SHP77 (cell line): ENCODE results near the gene POLE.

Experiments
- DNase-seq, 2 experiments: peaks; one replicate each; lab custom pipeline; 2025; lab: John Stamatoyannopoulos, UW

Gene POLE

DNA sequence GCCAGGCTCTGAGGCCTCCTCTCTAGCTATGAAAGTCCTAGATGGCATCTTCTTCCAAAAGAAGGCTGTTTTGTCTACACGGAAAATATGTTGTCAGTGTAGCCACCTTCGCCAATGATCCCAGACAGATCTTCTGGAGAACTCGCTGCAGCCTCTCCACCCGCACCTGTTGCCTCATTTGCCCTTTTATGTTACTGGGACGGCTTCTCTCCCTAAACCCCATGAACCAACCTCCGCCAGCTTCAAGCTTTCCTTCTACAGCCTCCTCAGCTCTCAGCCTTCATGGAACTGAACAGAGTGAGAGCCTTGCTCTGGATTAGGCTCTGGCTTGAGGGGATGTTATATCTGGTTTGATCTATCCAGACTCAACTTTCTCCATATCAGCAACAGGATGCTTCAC, 57.8 kb downstream of the POLE start:
- no peak for DNase-seq

DNA sequence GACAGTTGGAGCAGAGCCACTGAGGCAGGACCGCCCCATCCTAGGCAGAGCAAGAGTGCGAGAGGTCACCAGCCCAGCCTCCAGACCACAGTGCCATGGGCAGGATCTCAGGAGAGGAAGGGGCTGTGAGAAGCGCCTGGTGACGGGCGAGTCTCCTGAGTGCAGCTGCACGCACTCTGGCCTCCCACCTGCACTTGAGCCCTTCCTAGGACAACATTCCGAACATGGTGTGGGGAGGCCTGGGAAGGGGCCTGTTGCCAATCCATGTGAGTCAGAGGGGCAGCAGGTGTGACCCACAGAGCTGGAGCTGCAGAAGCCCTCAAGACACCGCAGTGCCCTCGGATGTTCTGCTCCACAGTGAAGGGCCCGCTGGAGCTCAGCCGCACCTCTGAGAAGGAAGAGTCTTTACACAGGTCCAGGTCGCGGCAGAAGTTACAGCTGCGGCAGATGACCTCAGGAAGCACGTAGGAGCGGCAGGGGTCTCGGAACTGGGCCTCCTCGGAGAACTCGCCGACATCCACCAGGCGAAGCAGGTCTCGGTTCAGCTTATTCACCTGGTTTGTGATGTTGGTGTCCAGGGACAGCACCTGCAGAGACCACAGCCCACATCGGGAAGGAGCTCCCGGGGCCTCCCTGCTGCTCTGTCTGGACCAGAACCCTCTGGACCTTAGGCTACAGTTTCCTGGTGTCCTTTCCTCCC, 61.3 kb downstream of the POLE start:
- no peak for DNase-seq

DNA sequence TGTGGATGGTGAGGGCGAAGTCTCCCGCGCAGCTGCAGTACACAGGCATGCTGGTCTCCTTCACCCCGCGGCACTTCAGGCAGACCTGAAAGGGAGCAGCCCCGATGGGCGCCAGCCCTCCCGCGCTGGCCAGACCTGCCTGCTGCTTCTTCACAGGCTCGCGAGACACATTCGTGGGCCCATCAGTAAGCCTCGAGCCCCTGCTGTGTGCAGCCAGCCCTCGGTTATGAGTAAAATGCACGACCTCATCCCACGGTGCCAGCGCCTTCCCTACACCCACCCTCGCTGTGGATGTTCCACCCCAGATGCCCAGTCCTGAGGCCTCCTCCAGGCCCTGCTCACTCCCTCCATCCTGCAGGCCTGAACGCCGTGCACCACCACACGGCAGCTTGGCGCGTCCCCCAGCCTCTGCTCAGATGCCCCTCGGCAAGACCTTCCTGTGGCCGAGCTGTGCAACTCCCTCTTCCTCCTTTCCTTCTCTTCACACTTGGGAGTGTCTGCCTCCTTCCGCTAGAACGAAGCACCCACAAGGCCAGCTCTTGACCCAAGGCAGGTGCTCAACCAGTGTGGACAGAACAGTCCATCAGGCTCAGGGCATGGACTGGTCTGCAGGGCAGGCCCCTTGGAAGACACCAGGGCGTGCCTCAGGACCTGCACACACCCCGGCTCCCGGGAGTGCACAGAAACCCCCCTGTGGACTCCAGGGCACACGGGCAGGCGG, 62.1 kb downstream of the POLE start:
- no peak for DNase-seq

DNA sequence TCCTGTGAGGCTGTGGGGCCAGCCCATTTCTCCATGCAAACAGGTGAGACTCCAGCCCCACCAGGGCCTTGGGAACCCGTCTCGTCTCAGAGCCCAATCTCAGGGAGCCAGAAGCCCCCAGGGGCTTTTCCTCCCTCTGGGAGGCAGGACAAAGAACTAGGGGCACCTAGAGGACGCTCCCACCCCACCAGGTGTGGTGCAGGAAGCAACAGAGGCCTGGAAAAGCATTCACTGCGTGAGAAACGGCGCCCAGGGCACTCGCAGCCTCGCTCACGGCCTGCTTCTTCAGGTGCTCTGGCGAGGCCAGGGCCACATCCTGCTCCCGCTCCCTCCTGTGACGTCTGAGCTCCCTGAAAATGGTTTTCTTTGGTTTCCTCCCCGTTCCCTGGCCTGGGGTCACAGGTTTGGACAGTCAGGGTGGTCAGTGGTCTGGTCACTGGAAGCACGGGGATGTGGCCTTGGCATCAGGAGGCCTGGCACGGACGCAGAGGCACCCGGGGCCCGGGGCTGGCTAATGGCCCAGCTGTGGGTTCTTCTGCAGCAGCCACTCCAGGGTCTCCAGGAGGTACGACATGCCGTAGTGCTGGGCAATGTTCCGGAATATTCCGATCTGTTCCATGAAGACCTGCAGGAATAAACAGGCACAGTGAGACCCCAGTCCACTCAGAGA, 62.8 kb downstream of the POLE start:
- DNase-seq, result no peak

DNA sequence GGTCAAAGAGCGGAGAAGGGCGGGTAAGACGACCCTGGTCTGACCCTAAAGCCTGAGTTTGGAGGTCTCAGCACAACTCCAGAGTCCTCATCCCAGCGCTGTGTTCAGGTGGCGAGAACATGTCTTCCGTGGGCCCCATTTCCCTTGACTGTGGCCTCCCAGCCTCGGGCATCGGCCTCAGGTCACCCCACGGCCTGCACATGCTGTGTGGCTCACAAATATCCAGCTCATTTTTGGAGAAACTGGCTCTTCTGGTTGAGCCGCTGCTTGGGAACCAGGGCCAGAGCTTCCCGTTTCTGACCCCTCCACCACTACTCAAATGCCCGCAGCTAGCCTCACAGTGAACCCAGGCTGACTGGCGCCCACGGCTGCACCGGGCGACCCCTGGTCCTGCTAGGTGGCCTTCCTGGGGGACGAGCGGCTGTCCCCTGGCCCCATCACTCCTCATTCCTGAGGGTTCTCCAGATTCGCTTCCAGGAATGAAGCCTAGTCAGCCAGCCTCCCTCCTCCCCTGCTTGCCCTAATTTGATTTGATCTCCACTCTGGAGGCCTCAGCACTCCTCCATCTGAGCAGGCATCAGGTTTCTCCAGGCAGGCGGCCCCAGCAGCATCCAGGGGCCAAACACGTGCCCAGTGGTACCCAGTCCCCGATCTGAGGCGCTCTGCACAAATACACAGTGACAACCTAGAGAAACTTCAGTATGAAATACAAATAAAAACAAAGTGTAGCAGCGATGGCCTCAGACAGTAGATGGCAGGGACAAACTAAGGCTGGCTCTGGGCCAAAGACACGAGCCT, 63.9 kb downstream of the POLE start:
- DNase-seq, result no peak

DNA sequence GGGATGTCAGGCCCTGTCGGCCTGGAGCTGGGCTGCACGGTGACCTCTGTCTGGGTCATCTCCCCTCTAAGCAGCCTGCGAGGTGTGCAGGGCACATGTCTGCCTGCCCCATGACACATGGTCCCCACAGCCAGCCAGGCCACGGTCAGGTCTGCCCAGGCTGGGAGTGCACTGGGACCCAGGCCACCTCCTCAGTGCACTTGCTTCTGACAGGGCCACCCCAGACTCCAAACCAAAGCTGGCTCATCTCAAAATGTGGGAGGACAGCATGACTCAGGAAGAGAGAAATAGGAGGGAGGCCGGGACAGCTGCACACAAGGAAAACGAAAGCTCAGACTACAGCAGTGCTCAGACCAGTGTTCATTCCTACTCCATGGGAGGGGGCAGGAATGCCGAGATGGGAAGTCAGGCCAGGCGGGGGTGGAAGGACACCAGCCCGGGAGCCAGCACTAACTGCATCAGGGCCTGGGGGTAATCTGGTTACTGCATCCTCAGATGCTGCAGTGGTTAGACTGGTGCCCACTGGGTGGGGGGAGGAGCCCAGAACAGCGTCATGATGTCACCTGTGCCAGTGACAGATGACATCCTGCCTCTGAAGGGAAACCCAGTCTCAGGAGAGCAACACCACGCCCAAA, 64.6 kb downstream of the POLE start:
- DNase-seq, result peak; percentile 42 to 48

DNA sequence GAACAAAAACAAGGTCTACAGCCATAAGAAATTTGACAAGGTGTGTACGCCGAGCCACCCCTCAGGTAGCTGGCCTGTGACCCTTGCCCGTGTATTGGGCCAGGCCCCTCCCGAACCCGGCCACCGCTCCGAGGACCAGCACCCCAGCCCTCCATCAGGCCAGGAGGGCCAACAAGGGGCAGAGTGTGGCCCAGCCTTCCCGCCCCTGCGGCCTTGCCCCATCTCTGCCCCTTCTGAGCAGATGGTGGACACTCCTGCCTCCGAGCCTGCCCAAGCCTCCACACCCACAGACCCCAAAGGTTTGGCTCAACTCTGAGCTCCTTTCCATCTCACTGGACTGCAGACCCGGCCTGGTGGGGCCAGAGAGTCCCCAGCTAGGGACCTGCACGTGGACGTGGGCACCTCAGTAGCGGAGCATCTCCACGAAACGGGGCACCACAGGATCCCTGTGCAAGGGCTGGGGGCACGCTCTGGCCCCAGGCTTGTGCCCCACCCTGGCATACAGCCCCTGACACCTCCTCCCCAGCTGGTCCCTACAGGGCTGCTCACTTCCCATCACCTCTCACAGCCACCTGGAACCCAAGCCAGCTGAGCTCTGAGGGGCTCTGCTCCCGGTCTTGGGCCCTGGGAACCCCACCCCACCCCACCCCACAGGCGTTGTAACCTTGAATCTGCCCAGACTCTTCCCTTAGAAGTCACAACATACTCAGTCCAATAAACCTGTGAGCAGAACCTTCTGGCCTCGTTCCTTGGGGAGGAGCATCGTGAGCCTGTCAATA, 65.3 kb downstream of the POLE start:
- no peak for DNase-seq

DNA sequence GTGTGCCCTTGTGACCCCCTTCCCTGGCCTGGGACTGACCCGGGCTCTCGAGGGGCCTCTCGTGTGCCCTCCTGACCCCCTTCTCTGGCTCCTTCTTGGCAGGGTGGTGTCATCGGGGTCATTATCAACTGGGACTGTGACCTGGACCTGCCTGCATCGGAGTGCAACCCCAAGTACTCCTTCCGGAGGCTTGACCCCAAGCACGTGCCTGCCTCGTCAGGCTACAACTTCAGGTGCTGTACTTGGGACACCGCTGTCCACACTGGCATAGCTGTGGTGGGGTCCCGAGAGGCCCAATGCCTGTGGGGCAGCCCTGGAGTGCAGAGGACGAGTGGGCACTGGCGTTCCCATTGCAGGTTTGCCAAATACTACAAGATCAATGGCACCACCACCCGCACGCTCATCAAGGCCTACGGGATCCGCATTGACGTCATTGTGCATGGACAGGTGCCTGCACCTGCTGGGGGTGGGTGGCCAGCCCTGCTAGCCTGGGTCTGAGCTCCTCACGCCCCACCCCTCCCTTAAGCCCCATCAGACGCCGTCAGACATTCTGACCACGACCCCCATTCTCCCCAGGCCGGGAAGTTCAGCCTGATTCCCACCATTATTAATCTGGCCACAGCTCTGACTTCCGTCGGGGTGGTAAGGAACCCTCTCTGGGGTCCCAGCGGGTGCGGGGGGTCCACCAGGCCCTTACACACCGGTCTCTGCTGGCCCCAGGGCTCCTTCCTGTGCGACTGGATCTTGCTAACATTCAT, 66.1 kb downstream of the POLE start:
- peak; percentile 64 to 77 for DNase-seq

DNA sequence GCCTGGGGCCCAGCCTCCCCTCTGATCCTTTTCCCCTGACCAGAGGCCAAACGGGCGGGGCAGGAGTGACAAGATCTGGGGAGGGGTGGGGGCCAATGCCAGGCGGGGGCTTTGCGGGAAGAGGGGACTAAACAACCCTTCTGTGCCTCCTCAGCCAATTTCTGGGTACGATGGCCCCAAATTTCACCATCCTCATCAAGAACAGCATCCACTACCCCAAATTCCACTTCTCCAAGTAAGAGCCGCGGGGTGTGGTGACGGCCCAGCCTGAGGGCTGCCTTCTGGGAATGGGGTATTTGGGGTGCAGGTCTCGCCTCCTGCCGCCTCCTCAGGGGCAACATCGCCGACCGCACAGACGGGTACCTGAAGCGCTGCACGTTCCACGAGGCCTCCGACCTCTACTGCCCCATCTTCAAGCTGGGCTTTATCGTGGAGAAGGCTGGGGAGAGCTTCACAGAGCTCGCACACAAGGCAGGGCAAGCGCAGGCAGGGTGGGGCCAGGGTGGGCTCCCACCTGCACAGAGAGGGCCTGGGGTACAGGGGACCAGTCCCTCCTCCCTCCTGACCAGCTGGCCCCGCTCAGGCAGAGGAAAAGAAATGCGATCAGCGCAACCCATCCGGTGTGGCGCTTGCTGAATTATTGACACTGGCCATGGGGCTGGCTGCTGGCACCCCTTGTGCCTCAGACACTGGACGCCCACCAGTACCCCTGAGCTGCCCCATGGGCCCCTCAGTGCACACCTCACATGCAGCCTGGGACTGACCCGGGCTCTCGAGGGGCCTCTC, 66.8 kb downstream of the POLE start:
- no peak for DNase-seq

DNA sequence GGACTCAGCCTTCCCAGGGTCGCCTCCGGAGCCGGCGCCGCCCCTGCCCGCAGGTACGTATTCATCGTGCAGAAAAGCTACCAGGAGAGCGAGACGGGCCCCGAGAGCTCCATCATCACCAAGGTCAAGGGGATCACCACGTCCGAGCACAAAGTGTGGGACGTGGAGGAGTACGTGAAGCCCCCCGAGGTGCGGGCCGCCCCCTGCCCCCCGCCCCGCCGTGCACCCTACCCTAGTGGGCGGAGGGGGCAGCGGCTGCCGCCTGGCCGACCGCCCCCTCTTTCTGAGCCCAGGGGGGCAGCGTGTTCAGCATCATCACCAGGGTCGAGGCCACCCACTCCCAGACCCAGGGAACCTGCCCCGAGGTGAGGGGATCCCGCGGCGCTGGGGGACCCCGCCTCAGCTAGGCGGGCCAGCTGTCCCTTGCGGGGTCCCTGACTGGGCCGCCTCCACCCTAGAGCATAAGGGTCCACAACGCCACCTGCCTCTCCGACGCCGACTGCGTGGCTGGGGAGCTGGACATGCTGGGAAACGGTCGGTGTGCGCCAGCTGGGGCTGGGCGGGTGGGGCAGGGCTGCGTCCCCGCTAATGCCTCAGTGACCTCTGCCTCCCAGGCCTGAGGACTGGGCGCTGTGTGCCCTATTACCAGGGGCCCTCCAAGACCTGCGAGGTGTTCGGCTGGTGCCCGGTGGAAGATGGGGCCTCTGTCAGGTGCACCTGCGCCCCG, 67.6 kb downstream of the POLE start:
- no peak for DNase-seq

DNA sequence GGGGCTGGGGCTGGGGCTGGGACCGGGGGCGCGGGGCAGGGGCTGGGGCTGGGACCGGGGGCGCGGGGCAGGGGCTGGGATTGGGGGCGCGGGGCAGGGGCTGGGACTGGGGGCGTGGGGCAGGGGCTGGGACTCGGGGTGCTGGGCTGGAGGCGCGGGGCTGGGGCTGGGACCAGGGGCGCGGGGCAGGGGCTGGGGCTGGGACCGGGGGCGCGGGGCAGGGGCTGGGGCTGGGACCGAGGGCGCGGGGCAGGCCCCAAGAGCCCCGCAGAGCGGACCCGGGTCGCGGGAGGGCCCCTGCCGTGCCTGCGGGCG, 68.1 kb downstream of the POLE start:
- no peak for DNase-seq

DNA sequence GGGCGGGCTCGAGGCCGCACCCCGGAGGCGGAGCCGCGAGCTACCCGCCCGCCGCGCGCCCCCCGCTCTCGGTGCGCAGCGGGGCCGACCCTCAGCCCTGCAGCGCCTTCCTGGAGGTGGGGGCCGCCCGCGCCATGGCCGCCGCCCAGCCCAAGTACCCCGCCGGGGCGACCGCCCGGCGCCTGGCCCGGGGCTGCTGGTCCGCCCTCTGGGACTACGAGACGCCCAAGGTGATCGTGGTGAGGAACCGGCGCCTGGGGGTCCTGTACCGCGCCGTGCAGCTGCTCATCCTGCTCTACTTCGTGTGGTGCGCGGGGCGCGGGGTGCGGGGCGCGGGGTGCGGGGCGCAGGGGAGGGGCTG, 68.5 kb downstream of the POLE start, which contains the start of gene P2RX2:
Gene P2RX2, plus strand, starts transcription at position 94 of the 361 bp plus-strand sequence. Its CDS starts 41 bp downstream, at position 135.
- DNase-seq, result no peak

DNA sequence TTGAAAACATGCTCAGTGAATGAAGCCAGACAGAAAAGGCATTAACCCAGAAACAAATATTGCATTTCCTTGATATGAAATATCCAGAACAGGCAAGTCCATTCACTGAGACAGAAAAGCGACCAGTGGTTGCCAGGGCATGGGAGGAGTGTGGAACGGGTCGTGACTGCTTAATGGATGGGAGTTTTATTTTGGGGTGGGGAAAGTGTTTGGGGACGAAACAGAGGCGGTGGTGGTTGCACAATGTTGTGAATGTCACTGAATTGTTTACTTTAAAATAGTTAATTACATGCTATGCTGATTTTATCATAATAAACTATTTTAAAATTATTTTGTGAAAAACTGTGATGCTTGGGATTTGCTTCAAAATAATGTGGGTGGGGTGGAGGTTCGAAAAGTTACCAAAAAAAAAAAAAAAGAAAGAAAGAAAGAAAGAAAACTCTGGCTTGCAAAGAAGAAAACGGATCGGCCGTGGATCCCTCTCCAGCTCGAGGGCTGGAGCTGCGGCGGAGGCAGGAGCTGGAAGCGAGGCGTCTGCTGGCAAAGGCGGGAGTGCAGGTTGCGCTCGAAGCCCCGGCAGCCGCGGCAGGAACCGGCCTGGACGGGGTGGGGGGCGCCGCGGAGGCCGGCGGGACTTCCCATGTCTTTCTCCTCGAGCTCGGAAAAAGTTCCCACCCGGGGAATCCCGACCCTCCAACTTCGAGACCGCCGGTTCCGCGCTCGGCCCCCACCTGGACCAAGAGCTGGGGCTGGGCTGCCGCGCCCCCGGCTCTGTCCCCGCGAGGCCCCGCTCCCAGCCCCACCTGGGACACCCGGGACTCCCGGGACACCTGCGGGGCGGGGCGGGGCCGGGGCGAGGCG, 69.1 kb downstream of the POLE start:
- no peak for DNase-seq

DNA sequence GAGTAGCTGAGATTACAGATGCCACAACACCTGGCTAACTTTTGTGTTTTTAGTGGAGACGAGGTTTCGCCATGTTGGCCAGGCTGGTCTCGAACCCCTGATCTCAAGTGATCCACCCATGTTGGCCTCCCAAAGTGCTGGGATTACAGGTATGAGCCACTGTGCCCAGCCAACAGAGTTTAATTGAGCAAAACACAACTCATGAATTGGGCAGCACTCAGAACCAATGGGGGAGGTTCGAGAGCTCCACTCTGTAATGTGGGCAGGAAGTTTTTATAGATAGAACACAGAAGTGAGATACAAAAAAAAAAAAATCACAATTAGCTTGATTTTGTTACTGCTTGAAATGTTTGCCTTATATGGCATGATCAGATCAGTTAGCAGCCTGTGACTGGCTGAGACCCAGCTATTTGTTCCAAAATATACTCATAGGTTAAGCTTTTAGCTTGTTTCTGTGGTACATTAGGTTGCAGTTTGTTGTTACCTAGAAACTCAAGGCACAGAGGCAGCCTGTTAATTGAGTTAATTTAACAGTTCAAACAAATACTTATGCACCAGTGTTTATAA, 69.9 kb downstream of the POLE start:
- no peak for DNase-seq

DNA sequence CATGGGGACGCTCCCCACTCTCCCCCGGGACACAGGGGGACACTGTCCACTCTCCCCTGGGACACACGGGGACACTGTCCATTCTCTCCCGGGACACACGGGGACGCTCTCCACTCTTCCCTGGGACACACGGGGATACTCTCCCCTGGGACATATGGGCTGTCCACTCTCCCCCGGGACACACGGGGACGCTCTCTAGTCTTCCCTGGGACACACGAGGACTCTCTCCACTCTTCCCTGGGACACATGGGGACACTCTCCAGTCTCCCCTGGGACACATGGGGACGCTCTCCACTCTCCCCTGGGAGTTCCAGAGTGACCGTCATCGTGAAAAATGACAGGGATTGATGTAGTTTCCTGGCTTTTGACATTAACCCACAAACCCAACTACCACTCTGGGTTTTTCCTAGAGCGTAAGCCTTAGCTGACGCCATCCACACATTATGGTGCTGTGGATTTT, 71.5 kb downstream of the POLE start:
- DNase-seq, result no peak

DNA sequence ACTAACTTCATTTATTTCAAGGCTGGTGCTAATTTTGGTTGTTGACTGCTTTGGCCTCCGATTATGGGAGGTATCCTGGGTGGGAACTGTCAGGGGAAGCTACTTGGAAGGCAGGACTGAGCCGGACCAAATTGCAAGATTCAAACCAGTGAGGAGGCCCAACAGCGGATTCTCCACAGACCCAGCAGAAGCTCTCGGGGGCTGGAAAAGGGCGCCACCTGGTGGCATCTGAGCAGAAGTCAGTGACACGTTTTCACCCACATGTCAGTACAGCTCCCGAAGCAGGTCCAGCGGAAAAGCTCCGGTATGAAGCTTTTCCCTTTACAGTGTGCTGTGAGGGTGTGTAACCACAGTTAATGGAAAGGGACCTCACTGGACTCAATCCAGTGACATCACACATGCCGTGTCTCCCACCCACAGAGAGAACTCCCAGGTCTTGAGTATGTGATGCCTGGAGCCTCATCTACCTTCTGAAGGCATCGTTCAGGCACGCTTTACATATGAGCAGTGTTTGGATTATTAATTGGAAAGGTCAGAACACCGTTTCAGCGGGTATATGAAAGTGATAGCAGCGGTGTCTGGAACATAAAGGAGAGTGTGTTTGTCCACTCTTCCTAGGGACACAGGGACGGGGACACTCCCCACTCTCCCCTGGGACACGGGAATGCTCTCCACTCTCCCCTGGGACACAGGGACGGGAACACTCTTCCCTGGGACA, 72.1 kb downstream of the POLE start:
- peak; percentile 90 to 91 for DNase-seq

DNA sequence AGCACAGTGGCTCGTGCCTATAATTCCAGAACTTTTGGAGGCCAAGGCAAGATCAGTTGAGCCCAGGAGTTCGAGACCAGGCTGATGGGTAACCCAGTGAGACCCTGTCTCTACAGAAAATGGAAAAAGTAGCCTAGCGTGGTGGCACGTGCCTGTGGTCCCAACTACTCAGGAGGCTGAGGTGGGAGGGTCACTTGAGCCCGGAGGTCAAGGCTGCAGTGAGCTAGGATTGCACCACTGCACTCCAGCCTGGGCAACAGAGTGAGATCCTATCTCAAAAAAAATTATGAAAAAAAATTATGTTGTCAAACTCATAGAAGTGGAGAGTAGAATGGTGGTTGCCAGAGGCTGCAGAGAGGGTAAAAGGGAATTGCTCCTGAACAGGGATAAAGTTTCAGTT, 73.1 kb downstream of the POLE start:
- DNase-seq, result no peak
